HL-60 (cell line): ENCODE data around the gene SACS.

ENCODE experiments used
- DNase-seq, 2 experiments: peaks; one replicate each; pipeline ENCODE4 v3.0.0-alpha.2; 2010 to 2020; ENCODE audit warnings: low read depth in 1 of 2, low spot score in 1 of 2
- H3K27ac ChIP-seq: fragments of 250-450 bp; sonication (Bioruptor Pico); replicated peaks from 2 replicates; pipeline ENCODE4 v1.5.1; 2020; ENCODE audit warnings: mild to moderate bottlenecking, moderate library complexity
- H3K27me3 ChIP-seq: fragments of 250-450 bp; sonication (Bioruptor Pico); 2 replicates; pipeline ENCODE4 v1.5.1; 2021; ENCODE audit warnings: mild to moderate bottlenecking, moderate library complexity; ENCODE audit not compliant: insufficient read depth, poor library complexity, severe bottlenecking
- H3K4me3 ChIP-seq: replicated peaks from 2 replicates; pipeline ENCODE4 v1.5.1; 2011; ENCODE audit warnings: mild to moderate bottlenecking, control low read depth, low read length; ENCODE audit not compliant: insufficient read depth
- CTCF ChIP-seq: IDR thresholded peaks from one replicate; pipeline ENCODE4 v1.5.1; 2011; ENCODE audit warnings: low read length, control low read depth, inconsistent platforms; ENCODE audit not compliant: insufficient read depth
- GABPA ChIP-seq: IDR thresholded peaks from 2 replicates; pipeline ENCODE4 v1.6.1; 2012; ENCODE audit warnings: low read depth
- POLR2AphosphoS5 ChIP-seq: IDR thresholded peaks from 2 replicates; pipeline ENCODE4 v1.6.1; 2012; ENCODE audit warnings: low read depth
- REST ChIP-seq: IDR thresholded peaks from 2 replicates; pipeline ENCODE4 v1.6.1; 2012; ENCODE audit warnings: low read depth; ENCODE audit not compliant: insufficient replicate concordance
- SPI1 ChIP-seq: IDR thresholded peaks from 2 replicates; pipeline ENCODE4 v1.6.1; 2012; ENCODE audit warnings: low read depth, mild to moderate bottlenecking, borderline replicate concordance

SACS gene

GRCh38 chr13:23466144-23467002 lies 32.9 kb upstream of the SACS start:
- peak overlapping the region; percentile 69 for H3K27ac ChIP-seq
- no peaks in the 10 kb centered on the region for H3K27me3 ChIP-seq
- peak; percentile 76 for TF ChIP-seq POLR2AphosphoS5
- TF ChIP-seq GABPA, result peak; percentile 44; the same call in 1 of the 2 replicates
- peak; percentile 64 for TF ChIP-seq REST
- TF ChIP-seq SPI1, result peak; percentile 65; the same call in 1 of the 2 replicates
- TF ChIP-seq CTCF, result peak; percentile 12
- DNase-seq, result peak; percentile 44 to 82
- H3K4me3 ChIP-seq, result peak overlapping the region; percentile 34

- no peak for DNase-seq
- TF ChIP-seq POLR2AphosphoS5 (no peak), SPI1 (no peak), REST (no peak), CTCF (no peak), GABPA (no peak)
- H3K27me3 ChIP-seq, result no peaks in the 10 kb centered on the region
Measured at GRCh38 chr13:23463661-23464060, 30.2 kb upstream of the SACS start.

GRCh38 chr13:23462815-23463559 lies 29.5 kb upstream of the SACS start:
- no peak for DNase-seq
- H3K27ac ChIP-seq, result no peak overlapping the region
- no peaks in the 10 kb centered on the region for H3K27me3 ChIP-seq
- no peak overlapping the region for H3K4me3 ChIP-seq
- no peak for TF ChIP-seq GABPA
- no peak for TF ChIP-seq SPI1
- TF ChIP-seq REST, result no peak
- TF ChIP-seq POLR2AphosphoS5, result no peak
- TF ChIP-seq CTCF, result no peak

More at GRCh38 chr13:23463661-23464060, 30.2 kb upstream of the SACS start:
- H3K4me3 ChIP-seq, result no peak overlapping the region
- no peak overlapping the region for H3K27ac ChIP-seq
